GM20000 (cell line): ENCODE measurements around the gene RSU1.

Source experiments
- DNase-seq: peaks from one replicate; pipeline ENCODE4 v3.0.0; 2012; ENCODE audit warnings: low spot score
- TF ChIP-seq, protein P1 (sequence below): IDR thresholded peaks from 2 replicates; pipeline ENCODE4 v1.5.1; 2012; ENCODE audit warnings: mild to moderate bottlenecking, control low read depth; ENCODE audit errors: extremely low read depth, missing control alignments

Gene RSU1

DNA sequence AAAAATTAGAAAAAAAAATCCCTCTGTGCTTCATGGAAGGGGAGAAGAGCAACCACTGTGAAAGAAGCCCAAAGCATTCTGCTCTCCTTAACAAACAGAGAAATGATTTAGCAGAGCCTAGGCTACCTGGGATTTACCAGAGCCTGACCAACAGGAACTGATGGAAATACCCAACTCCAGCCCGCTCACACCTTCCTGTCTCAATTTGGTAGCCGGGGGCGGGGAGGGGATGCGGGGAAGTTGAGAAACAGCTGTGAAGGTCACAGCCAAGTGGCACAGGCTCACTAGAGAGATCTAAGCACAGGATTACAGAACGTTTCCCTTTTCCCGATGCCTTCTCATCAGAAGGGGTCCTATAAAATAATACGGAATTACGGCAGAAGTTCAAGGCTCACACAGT, 17.6 kb downstream of the RSU1 start:
- DNase-seq, result peak; percentile 27
- TF ChIP-seq, protein P1, sequence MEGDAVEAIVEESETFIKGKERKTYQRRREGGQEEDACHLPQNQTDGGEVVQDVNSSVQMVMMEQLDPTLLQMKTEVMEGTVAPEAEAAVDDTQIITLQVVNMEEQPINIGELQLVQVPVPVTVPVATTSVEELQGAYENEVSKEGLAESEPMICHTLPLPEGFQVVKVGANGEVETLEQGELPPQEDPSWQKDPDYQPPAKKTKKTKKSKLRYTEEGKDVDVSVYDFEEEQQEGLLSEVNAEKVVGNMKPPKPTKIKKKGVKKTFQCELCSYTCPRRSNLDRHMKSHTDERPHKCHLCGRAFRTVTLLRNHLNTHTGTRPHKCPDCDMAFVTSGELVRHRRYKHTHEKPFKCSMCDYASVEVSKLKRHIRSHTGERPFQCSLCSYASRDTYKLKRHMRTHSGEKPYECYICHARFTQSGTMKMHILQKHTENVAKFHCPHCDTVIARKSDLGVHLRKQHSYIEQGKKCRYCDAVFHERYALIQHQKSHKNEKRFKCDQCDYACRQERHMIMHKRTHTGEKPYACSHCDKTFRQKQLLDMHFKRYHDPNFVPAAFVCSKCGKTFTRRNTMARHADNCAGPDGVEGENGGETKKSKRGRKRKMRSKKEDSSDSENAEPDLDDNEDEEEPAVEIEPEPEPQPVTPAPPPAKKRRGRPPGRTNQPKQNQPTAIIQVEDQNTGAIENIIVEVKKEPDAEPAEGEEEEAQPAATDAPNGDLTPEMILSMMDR, result no peak

DNA sequence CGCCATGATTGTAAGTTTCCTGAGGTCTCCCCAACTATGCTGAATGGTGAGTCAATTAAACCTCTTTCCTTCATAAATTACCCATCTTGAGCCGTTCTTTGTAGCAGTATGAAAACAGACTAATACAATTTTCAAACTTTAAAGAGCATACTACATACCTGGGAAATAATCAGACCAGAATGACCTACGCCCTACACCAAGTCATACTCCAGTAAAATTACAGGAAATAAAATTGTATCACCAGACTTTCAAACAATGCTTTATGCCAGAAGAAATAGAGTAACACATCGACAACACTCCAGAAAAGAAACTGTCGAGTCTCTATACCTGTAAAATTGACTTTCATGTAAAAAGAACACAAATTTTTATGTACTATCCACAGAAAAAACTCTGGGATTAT, 18.7 kb downstream of the RSU1 start:
- DNase-seq, result no peak
- TF ChIP-seq, protein P1, result no peak

DNA sequence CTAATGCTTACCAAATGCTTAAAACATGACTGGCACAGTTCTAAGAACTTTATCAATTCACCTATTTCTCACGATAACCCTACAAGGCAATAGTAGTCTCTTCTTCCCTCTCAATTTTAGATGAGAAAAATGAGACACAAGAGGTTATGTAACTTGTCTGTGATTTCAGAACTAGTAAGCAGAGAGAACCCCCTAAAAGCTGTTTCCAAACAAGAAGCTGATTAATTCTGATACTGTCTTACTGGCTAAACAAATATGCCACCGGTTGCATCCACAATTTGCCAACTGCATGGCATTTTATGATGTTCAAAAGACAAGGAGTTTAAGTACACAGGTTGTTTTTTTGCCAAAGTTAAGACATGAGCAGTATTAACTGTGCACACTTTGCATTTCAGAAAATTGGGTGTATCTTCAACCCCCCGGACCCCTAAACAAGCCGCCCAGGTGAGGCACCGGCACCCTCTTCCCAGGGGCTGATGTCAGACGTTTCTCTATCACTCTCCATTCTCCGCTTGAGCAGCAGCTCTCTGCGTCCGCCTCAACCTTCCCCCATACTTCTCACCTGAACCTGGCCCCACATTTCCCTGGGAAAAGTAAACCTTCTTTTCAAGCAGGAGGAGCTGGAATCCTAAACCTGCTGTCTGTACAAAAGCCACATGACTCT, 21.7 kb downstream of the RSU1 start:
- DNase-seq, result no peak
- TF ChIP-seq, protein P1, result no peak

DNA sequence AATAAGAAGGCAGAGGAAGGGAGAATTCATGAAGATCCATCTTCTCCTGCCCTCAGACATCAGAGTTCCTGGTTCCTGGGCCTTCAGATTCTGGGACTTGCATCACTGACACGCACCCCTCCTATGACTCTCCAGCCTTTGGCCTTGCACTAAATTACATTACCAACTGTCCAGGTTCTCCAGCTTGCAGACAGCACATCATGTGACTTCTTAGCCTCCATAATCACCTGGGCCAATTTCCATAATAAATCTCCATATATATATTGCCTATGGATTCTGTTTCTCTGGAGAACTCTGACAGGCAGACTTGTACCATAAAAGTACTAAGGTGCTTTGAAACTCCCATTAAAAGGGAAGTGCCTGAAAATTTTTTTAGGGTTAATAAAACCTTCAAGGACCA, 23.2 kb downstream of the RSU1 start:
- DNase-seq, result no peak
- TF ChIP-seq, protein P1, result no peak

DNA sequence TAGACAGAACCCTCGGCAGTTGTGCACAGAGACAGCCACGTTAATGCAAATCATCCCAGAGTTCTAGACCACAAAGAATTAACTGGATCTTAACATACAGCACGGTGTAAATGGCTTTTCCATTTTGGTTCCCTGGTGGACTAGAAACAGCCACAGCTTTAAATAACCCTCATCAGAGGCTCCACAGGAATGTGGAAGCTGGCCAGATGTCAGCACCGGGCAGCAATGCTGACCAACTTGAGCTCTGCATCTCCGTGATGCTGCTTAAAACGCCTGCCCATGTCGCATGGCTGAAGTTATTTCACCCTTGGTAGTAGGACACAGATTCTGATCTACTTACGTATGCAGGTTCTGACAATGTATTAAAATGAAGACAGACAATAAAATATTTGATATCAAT, 24.5 kb downstream of the RSU1 start:
- no peak for DNase-seq
- TF ChIP-seq, protein P1, result no peak

DNA sequence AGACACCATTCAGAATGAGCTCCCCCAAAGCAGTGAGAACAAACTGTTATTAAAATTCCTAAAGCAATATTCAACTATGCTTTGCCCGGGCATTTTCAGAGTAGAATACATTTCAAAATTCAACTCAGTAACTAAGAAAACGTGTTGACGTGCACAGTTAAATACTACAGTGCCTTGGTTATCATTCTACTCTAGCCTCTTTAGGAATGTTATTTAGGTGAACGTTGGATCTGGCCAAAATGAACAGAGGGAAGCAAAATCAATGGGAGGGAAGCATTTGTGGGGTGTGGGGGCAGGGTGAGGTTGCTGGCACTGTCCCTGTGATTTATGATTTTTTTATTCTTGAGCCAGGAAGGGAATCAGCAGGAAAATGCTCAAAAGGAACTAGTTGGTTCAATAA, 27.5 kb downstream of the RSU1 start:
- TF ChIP-seq, protein P1, result no peak

DNA sequence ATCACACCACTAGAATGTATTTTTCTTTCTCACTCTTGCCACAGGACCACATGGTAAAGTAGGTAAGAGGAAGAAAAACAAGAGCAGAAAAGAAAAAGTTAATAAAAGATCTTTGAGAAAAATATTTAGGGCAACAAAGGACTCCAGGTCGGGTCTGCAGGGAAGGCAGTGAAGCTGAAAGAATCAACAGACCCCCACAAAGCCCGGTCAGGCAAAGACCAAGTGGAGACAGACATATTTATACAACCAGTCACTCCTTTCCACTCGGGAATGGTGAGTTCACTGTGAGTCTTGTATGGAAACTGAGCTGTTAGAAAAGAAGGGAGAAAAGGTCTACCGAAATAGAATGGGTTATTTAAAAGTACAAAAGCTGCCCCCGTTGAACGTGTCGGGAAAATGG, 28.0 kb downstream of the RSU1 start:
- DNase-seq, result no peak
- TF ChIP-seq, protein P1, result no peak

More for the DNA sequence above, 27.5 kb downstream of the RSU1 start:
- no peak for DNase-seq
